ENCODE results near the gene KIF22. TPM values are rescaled to one million over a fixed set of nuclear protein-coding genes. Genes with fewer than 3 reads are reported as not detected.

The KIF22 gene
- total RNA-seq, 1 donor from 2014 or later, result 31.9 TPM

DNA sequence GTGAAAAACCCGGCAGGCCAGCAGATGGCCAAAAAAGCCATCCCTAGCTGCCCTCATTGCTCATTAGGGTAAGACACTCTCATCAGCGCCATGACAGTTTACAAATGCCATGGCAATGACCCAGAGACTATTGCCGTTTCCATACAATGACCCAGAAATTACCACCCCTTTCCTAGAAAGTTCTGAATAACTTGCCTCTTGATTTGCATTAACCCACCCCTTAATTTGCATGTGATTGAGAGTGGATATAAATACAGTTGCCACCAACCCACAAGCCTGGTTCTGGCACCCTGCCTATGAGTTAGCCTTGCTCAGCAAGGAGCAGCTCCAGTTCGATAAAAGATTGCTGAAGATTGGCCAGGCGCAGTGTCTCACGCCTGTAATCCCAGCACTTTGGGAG lies 28.7 kb upstream of the KIF22 start:
- Mint-ChIP-seq H3K36me3 (ENCODE audit: unreplicated experiment) (no peaks in the 10 kb centered on the region), H3K4me3 (ENCODE audit: unreplicated experiment) (no peak overlapping the region)

DNA sequence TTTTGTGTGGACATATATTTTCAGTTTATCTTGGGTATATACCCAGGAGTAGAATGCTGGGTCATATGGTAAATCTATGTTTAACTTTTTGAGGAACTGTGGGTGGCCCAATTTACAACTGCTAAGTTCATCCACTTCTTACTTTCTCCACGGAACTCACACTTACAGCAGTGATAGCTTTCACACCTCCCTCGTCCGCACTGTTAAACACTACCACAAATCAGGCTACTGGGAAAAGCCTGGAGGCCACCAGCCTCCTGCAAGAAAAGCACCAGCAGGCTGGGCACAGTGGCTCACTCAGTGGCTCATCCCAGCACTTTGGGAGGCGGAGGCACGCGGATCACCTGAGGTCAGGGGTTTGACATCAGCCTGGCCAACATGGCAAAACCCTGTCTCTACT lies 27.2 kb upstream of the KIF22 start:
- Mint-ChIP-seq H3K4me3 (ENCODE audit: unreplicated experiment) (no peak overlapping the region), H3K27me3 (ENCODE audit: unreplicated experiment) (peaks cover 4% of the 10 kb centered on the region), H3K9me3 (ENCODE audit: unreplicated experiment) (no peaks in the 10 kb centered on the region), H3K4me1 (ENCODE audit: low read depth, unreplicated experiment) (no peaks in the 10 kb centered on the region), H3K27ac (ENCODE audit: unreplicated experiment) (no peak overlapping the region), H3K36me3 (ENCODE audit: unreplicated experiment) (no peaks in the 10 kb centered on the region)
- no peak for DNase-seq
- TF ChIP-seq, protein P1, sequence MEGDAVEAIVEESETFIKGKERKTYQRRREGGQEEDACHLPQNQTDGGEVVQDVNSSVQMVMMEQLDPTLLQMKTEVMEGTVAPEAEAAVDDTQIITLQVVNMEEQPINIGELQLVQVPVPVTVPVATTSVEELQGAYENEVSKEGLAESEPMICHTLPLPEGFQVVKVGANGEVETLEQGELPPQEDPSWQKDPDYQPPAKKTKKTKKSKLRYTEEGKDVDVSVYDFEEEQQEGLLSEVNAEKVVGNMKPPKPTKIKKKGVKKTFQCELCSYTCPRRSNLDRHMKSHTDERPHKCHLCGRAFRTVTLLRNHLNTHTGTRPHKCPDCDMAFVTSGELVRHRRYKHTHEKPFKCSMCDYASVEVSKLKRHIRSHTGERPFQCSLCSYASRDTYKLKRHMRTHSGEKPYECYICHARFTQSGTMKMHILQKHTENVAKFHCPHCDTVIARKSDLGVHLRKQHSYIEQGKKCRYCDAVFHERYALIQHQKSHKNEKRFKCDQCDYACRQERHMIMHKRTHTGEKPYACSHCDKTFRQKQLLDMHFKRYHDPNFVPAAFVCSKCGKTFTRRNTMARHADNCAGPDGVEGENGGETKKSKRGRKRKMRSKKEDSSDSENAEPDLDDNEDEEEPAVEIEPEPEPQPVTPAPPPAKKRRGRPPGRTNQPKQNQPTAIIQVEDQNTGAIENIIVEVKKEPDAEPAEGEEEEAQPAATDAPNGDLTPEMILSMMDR (IDR thresholded peaks at IDR 0.05; ENCODE audit: partially characterized antibody, unreplicated experiment), result no peak

More for the DNA sequence above, 28.7 kb upstream of the KIF22 start:
- no peak for DNase-seq
- TF ChIP-seq, protein P1 (IDR thresholded peaks at IDR 0.05; ENCODE audit: partially characterized antibody, unreplicated experiment), result no peak
- Mint-ChIP-seq H3K27me3 (ENCODE audit: unreplicated experiment) (peaks cover 4% of the 10 kb centered on the region), H3K27ac (ENCODE audit: unreplicated experiment) (no peak overlapping the region), H3K9me3 (ENCODE audit: unreplicated experiment) (no peaks in the 10 kb centered on the region), H3K4me1 (ENCODE audit: low read depth, unreplicated experiment) (no peaks in the 10 kb centered on the region)

DNA sequence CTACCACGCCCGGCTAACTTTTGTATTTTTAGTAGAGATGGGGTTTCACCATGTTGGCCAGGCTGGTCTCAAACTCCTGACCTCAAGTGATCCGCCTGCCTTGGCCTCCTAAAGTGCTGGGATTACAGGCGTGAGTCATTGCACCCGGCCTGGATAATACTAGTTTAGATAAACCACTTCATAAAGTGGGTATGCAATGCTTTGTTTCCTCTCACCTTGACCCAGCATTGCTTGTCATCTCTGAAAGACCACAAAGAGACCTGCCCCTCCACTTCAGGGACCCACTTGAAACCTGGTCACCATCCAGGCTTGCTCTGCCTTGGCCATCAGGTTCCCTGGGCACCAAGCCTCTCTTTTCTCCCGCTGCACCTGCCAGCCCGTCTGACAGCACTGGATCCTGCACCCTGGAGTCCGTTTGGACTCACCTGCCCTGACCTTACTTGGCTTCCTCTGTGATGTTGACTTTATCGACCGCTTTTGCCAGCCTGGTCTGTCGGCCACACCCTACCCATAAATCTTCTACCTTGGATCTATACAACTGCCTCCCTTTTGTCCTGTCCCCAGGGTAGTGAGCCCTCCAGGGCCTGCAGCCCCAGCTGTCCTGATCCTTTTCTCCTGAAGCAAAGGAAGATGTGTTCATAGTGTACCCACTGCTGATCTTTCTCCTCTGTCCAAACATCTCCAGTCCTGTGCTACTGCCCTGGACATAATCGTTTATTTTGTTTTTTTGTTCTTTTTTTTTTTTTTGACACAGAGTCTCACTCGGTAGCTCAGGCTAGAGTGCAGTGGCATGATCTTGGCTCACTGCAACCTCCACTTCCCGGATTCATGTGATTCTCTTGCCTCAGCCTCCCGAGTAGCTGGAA lies 25.2 kb upstream of the KIF22 start:
- H3K9me3 Mint-ChIP-seq (ENCODE audit: unreplicated experiment), result no peaks in the 10 kb centered on the region
- H3K27ac Mint-ChIP-seq (ENCODE audit: unreplicated experiment), result no peak overlapping the region
- TF ChIP-seq, protein P1 (IDR thresholded peaks at IDR 0.05; ENCODE audit: partially characterized antibody, unreplicated experiment), result no peak
- no peak for DNase-seq
- no peaks in the 10 kb centered on the region for H3K36me3 Mint-ChIP-seq (ENCODE audit: unreplicated experiment)
- no peak overlapping the region for H3K4me3 Mint-ChIP-seq (ENCODE audit: unreplicated experiment)
- H3K27me3 Mint-ChIP-seq (ENCODE audit: unreplicated experiment), result peaks cover 2% of the 10 kb centered on the region
- no peaks in the 10 kb centered on the region for H3K4me1 Mint-ChIP-seq (ENCODE audit: low read depth, unreplicated experiment)

DNA sequence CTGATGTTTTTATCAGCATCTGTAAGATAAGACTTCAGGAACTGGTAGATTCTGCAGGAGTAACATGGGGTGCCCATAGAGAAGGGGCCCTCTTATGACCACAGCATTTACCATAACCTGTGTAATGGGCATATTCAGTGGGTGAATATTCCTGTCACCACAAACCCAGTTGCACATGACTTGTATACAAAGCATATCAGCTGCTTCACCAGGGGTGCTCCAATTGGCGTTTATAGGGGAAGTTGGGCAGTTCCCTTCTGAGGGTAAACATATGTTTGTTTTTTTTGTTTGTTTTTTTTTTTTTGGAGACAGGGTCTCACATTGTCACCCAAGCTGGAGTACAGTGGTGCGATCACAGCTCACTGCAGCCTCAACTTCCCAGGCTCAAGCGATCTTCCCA lies 24.0 kb upstream of the KIF22 start:
- Mint-ChIP-seq H3K36me3 (ENCODE audit: unreplicated experiment) (no peaks in the 10 kb centered on the region), H3K27ac (ENCODE audit: unreplicated experiment) (no peak overlapping the region), H3K27me3 (ENCODE audit: unreplicated experiment) (peaks cover 2% of the 10 kb centered on the region), H3K4me1 (ENCODE audit: low read depth, unreplicated experiment) (no peaks in the 10 kb centered on the region), H3K4me3 (ENCODE audit: unreplicated experiment) (no peak overlapping the region), H3K9me3 (ENCODE audit: unreplicated experiment) (no peaks in the 10 kb centered on the region)
- no peak for DNase-seq
- TF ChIP-seq, protein P1 (IDR thresholded peaks at IDR 0.05; ENCODE audit: partially characterized antibody, unreplicated experiment), result no peak

DNA sequence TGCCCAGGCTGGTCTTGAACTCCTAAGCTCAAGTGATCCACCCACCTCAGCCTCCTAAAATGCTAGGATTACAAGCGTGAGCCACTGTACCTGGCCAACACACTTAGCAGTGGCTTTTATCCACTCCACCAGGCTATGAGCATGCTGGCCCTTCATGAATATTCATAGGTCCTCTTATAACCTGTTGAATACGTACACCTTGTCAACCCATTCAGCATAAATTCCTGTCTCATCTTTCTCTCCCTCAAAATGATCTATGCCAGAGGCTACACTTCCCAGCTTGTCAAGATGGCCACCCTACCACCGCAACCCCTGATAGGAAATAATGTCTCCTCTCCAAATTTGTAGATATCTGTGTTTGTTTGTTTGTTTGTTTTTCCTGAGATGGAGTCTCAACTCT lies 23.5 kb upstream of the KIF22 start:
- peaks cover 2% of the 10 kb centered on the region for H3K27me3 Mint-ChIP-seq (ENCODE audit: unreplicated experiment)
- H3K4me1 Mint-ChIP-seq (ENCODE audit: low read depth, unreplicated experiment), result no peaks in the 10 kb centered on the region
- no peaks in the 10 kb centered on the region for H3K9me3 Mint-ChIP-seq (ENCODE audit: unreplicated experiment)
- no peak overlapping the region for H3K4me3 Mint-ChIP-seq (ENCODE audit: unreplicated experiment)
- H3K36me3 Mint-ChIP-seq (ENCODE audit: unreplicated experiment), result no peaks in the 10 kb centered on the region
- no peak for DNase-seq
- no peak overlapping the region for H3K27ac Mint-ChIP-seq (ENCODE audit: unreplicated experiment)
- TF ChIP-seq, protein P1 (IDR thresholded peaks at IDR 0.05; ENCODE audit: partially characterized antibody, unreplicated experiment), result no peak

Measured in glutamatergic neuron (in vitro differentiated cells).